Neural cell (in vitro differentiated cells): ENCODE measurements around the gene STAT3. TPM values are rescaled to one million over a fixed set of nuclear protein-coding genes. Genes with fewer than 3 reads are reported as not detected.
"Not testable (repeated sequence)": the region's sequence is repeated elsewhere in the genome, so short reads cannot be mapped to it uniquely, and the experiment has no call there.

Source experiments
- H2AFZ ChIP-seq: fragments of 200-600, 300-800 bp; sonication (generic), shearing (Covaris generic); 2 replicates; pipeline ENCODE4 v1.6.0; 2014; ENCODE audit warnings: low read depth, mild to moderate bottlenecking, antibody characterized with exemption, low read length, moderate library complexity
- H3F3A ChIP-seq: fragments of 200-600 bp; shearing (Covaris generic); 2 replicates; pipeline ENCODE4 v1.6.1; 2016; ENCODE audit warnings: mild to moderate bottlenecking, moderate library complexity, mixed read lengths, antibody characterized with exemption, low read length; ENCODE audit not compliant: insufficient read depth, poor library complexity, severe bottlenecking
- H3K27ac ChIP-seq: fragments of 200-600, 300-800 bp; sonication (generic), shearing (Covaris generic); 2 replicates; pipeline ENCODE4 v1.5.1; 2014; ENCODE audit warnings: mild to moderate bottlenecking, low read length, moderate library complexity
- H3K27me3 ChIP-seq: fragments of 300-800, 200-600 bp; sonication (generic), shearing (Covaris generic); 2 replicates; pipeline ENCODE4 v1.6.0; 2014; ENCODE audit warnings: mild to moderate bottlenecking, low read depth, low read length, moderate library complexity; ENCODE audit not compliant: insufficient read depth
- H3K36me3 ChIP-seq: fragments of 300-800, 200-600 bp; sonication (generic), shearing (Covaris generic); 2 replicates; pipeline ENCODE4 v1.5.1; 2014; ENCODE audit warnings: mild to moderate bottlenecking, antibody characterized with exemption, low read length, moderate library complexity; ENCODE audit not compliant: insufficient read depth
- H3K4me2 ChIP-seq: fragments of 300-800, 200-600 bp; sonication (generic), shearing (Covaris generic); 2 replicates; pipeline ENCODE4 v1.6.0; 2014; ENCODE audit warnings: mild to moderate bottlenecking, low read length
- H3K4me3 ChIP-seq: fragments of 300-800, 200-600 bp; sonication (generic), shearing (Covaris generic); 2 replicates; pipeline ENCODE4 v1.5.1; 2014; ENCODE audit warnings: mild to moderate bottlenecking, low read length, moderate library complexity
- H3K79me2 ChIP-seq: fragments of 200-600 bp; shearing (Covaris generic); replicated peaks from 2 replicates; pipeline ENCODE4 v1.6.0; 2014; ENCODE audit warnings: mild to moderate bottlenecking, low read length, moderate library complexity; ENCODE audit not compliant: insufficient read depth
- H3K9ac ChIP-seq: fragments of 300-800, 200-600 bp; sonication (generic), shearing (Covaris generic); 2 replicates; pipeline ENCODE4 v1.6.1; 2016; ENCODE audit warnings: mild to moderate bottlenecking, low read length, mixed read lengths
- H3K9me2 ChIP-seq: fragments of 200-600 bp; shearing (Covaris generic); 2 replicates; pipeline ENCODE4 v1.6.1; 2016; ENCODE audit warnings: mild to moderate bottlenecking, low read length, mixed read lengths; ENCODE audit not compliant: insufficient read depth
- H3K9me3 ChIP-seq: fragments of 200-600, 300-800 bp; sonication (generic), shearing (Covaris generic); 2 replicates; pipeline ENCODE4 v1.6.1; 2016; ENCODE audit warnings: mild to moderate bottlenecking, mixed run types, low read length, moderate library complexity, mixed read lengths
- H4K20me1 ChIP-seq: fragments of 200-600 bp; shearing (Covaris generic); 2 replicates; pipeline ENCODE4 v1.6.1; 2016; ENCODE audit warnings: mild to moderate bottlenecking, mixed run types; ENCODE audit not compliant: insufficient read depth
- EP300 ChIP-seq: fragments of 450-650 bp; conservative IDR thresholded peaks from 2 replicates; pipeline ENCODE4 v1.6.1; 2014; ENCODE audit warnings: antibody characterized with exemption, mild to moderate bottlenecking, moderate library complexity; ENCODE audit not compliant: poor library complexity, severe bottlenecking
- EZH2 ChIP-seq: fragments of 200-600, 300-800 bp; shearing (Covaris generic), sonication (generic); IDR thresholded peaks from 2 replicates; pipeline ENCODE4 v1.6.1; 2014; ENCODE audit warnings: antibody characterized with exemption, low read length, borderline replicate concordance, mild to moderate bottlenecking; ENCODE audit not compliant: insufficient read depth, poor library complexity, severe bottlenecking
- MXI1 ChIP-seq: fragments of 450-650 bp; conservative IDR thresholded peaks from 2 replicates; pipeline ENCODE4 v1.6.1; 2014; ENCODE audit warnings: antibody characterized with exemption, mild to moderate bottlenecking; ENCODE audit not compliant: poor library complexity, severe bottlenecking
- POLR2AphosphoS5 ChIP-seq: IDR thresholded peaks from 2 replicates; pipeline ENCODE4 v1.6.1; 2012
- RAD21 ChIP-seq: fragments of 450-650 bp; conservative IDR thresholded peaks from 2 replicates; pipeline ENCODE4 v1.6.1; 2014; ENCODE audit warnings: antibody characterized with exemption, mild to moderate bottlenecking, moderate library complexity
- REST ChIP-seq: IDR thresholded peaks from 2 replicates; pipeline ENCODE4 v1.6.1; 2012; ENCODE audit warnings: borderline replicate concordance
- SMC3 ChIP-seq: fragments of 450-650 bp; conservative IDR thresholded peaks from 2 replicates; pipeline ENCODE4 v1.6.1; 2014; ENCODE audit warnings: antibody characterized with exemption, mild to moderate bottlenecking, moderate library complexity; ENCODE audit not compliant: poor library complexity
- TAF1 ChIP-seq: IDR thresholded peaks from 2 replicates; pipeline ENCODE4 v1.6.1; 2012; ENCODE audit warnings: low read depth
- polyA plus RNA-seq: library from polyadenylated mRNA; depleted of rRNA; stranded (reverse); fragments of >200 nt; gene quantifications from 2 replicates; pipeline ENCODE4 v1.2.3, GENCODE V29; 2014
- TF ChIP-seq, protein P1 (sequence below): fragments of 450-650 bp; IDR thresholded peaks from 2 replicates; pipeline ENCODE4 v1.5.1; 2014; ENCODE audit warnings: antibody characterized with exemption, mild to moderate bottlenecking, moderate library complexity; ENCODE audit not compliant: poor library complexity, severe bottlenecking

STAT3 gene
- polyA plus RNA-seq, 1 donor from 2014 or later = 24.2 TPM

DNA sequence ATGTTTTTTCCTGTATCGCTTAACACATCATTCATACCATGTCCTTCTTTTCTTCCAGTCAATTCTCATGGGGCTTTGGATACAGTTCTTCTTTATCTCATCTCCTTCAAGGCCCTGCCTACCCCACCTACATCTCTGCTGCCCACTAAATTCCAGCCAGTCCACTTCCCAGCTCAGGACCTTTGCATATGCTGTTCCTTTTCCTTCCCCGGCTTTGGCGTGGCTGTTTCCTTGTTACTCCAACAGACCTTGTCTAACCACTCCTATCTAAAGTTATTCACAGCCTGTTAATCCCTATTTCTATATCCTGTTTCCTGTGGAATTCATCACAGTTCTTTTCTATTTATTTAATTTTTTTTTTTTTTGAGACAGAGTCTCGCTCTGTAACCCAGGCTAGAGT lies 6.6 kb upstream of the STAT3 start:
- Histone ChIP-seq H3K27ac (no peak overlapping the region), H4K20me1 (no peaks in the 10 kb centered on the region), H3K9me2 (no peaks in the 10 kb centered on the region), H3K9ac (no peak overlapping the region), H3K27me3 (no peaks in the 10 kb centered on the region), H3K79me2 (no peaks in the 10 kb centered on the region), H3K4me2 (no peak overlapping the region), H3K36me3 (no peaks in the 10 kb centered on the region), H3K4me3 (no peak overlapping the region), H2AFZ (no peak overlapping the region), H3F3A (no peaks in the 10 kb centered on the region), H3K9me3 (no peaks in the 10 kb centered on the region)
- TF ChIP-seq SMC3 = no peak
- no peak for TF ChIP-seq POLR2AphosphoS5
- TF ChIP-seq, protein P1, sequence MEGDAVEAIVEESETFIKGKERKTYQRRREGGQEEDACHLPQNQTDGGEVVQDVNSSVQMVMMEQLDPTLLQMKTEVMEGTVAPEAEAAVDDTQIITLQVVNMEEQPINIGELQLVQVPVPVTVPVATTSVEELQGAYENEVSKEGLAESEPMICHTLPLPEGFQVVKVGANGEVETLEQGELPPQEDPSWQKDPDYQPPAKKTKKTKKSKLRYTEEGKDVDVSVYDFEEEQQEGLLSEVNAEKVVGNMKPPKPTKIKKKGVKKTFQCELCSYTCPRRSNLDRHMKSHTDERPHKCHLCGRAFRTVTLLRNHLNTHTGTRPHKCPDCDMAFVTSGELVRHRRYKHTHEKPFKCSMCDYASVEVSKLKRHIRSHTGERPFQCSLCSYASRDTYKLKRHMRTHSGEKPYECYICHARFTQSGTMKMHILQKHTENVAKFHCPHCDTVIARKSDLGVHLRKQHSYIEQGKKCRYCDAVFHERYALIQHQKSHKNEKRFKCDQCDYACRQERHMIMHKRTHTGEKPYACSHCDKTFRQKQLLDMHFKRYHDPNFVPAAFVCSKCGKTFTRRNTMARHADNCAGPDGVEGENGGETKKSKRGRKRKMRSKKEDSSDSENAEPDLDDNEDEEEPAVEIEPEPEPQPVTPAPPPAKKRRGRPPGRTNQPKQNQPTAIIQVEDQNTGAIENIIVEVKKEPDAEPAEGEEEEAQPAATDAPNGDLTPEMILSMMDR = no peak
- no peak for TF ChIP-seq MXI1
- no peak for TF ChIP-seq TAF1
- no peak for TF ChIP-seq RAD21
- no peak for TF ChIP-seq REST
- TF ChIP-seq EZH2 = no peak
- no peak for TF ChIP-seq EP300

- H3K27ac ChIP-seq = no peak overlapping the region
- no peak overlapping the region for H3K9ac ChIP-seq
- no peak overlapping the region for H3K4me2 ChIP-seq
- H3K79me2 ChIP-seq = peaks cover 2% of the 10 kb centered on the region
- H2AFZ ChIP-seq = no peak overlapping the region
- H4K20me1 ChIP-seq = no peaks in the 10 kb centered on the region
- no peak overlapping the region for H3K4me3 ChIP-seq
- H3K9me2 ChIP-seq = no peaks in the 10 kb centered on the region
- no peaks in the 10 kb centered on the region for H3K36me3 ChIP-seq
- no peaks in the 10 kb centered on the region for H3K27me3 ChIP-seq
- no peaks in the 10 kb centered on the region for H3F3A ChIP-seq
- no peaks in the 10 kb centered on the region for H3K9me3 ChIP-seq
- TF ChIP-seq EP300 = no peak
- no peak for TF ChIP-seq EZH2
- no peak for TF ChIP-seq TAF1
- TF ChIP-seq POLR2AphosphoS5 = no peak
- no peak for TF ChIP-seq REST
- no peak for TF ChIP-seq SMC3
- TF ChIP-seq MXI1 = no peak
- TF ChIP-seq, protein P1 = no peak
- no peak for TF ChIP-seq RAD21
Observed at GRCh38 chr17:42392692-42393415, 4.6 kb upstream of the STAT3 start.

GRCh38 chr17:42391439-42391838 lies 3.2 kb upstream of the STAT3 start:
- not testable (repeated sequence) for H4K20me1 ChIP-seq, H3K9me2 ChIP-seq, H3K27me3 ChIP-seq, H3K9ac ChIP-seq, H3K9me3 ChIP-seq, H3K36me3 ChIP-seq, H3K4me2 ChIP-seq, H3K27ac ChIP-seq, H3K4me3 ChIP-seq, H2AFZ ChIP-seq, H3F3A ChIP-seq
- peaks cover 16% of the 10 kb centered on the region for H3K79me2 ChIP-seq
